ENCODE measurements around the gene SORCS2. TPM values are rescaled to one million over a fixed set of nuclear protein-coding genes. Genes with fewer than 3 reads are reported as not detected.

Gene SORCS2
- total and polyA plus RNA-seq, 2 of the 4 experiments (the other 2 are of a cell fraction), result 0.36 to 0.62 TPM

- Histone ChIP-seq H4K5ac (ENCODE audit: low read depth, low read length) (no peak overlapping the region), H3K36me3 (ENCODE audit: control insufficient read depth, insufficient read depth, low read length) (no peaks in the 10 kb centered on the region), H2BK5ac (ENCODE audit: low read depth, low read length, poor library complexity, severe bottlenecking) (no peak overlapping the region), H3K23ac (ENCODE audit: low read depth, low read length) (no peak overlapping the region), H4K8ac (ENCODE audit: low read depth in 2 of 2, low read length in 2 of 2) (no peak overlapping the region), H3K79me1 (ENCODE audit: low read depth in 1 of 2, low read length in 2 of 2) (no peaks in the 10 kb centered on the region), H4K91ac (ENCODE audit: insufficient read depth, low read depth, low read length) (no peak overlapping the region), H4K20me1 (ENCODE audit: insufficient read depth, low read length) (no peaks in the 10 kb centered on the region; the same call in 1 of the 2 replicates), H3K14ac (replicated peaks; ENCODE audit: low read depth, low read length) (no peak overlapping the region), H3K4me2 (ENCODE audit: low read depth, low read length) (no peak overlapping the region), H3K56ac (ENCODE audit: extremely low read depth, insufficient read depth, low read length) (no peak overlapping the region), H2BK15ac (ENCODE audit: low read depth, low read length) (no peak overlapping the region), H3K9me1 (ENCODE audit: insufficient read depth, low read length) (no peaks in the 10 kb centered on the region), H2BK120ac (ENCODE audit: low read depth, low read length) (no peak overlapping the region), H3K18ac (ENCODE audit: low read depth, low read length) (no peak overlapping the region), H3K9me3 (ENCODE audit: control insufficient read depth, insufficient read depth, low read length) (no peaks in the 10 kb centered on the region), H2AK9ac (replicated peaks; ENCODE audit: low read depth, low read length, poor library complexity) (no peak overlapping the region), H2AFZ (replicated peaks; ENCODE audit: low read length, poor library complexity) (no peak overlapping the region), H2AK5ac (ENCODE audit: low read depth, low read length) (no peak overlapping the region), H3K27me3 (ENCODE audit: control insufficient read depth, insufficient read depth, low read length) (peaks cover 19% of the 10 kb centered on the region), H3K4me1 (ENCODE audit: control insufficient read depth, insufficient read depth, low read length) (no peaks in the 10 kb centered on the region), H2BK20ac (ENCODE audit: low read depth, low read length) (no peak overlapping the region), H3K27ac (ENCODE audit: insufficient read depth, low read length) (no peak overlapping the region), H3K9ac (ENCODE audit: low read depth, low read length) (no peak overlapping the region), H3K4ac (ENCODE audit: low read depth, low read length) (no peak overlapping the region), H3K4me3 (ENCODE audit: insufficient read depth, low read depth, low read length) (no peak overlapping the region)
- 47% methylated on average over 3 of the region's 12 CpGs; no CpG with 5 or more reads in 1 of the 2 experiments for WGBS, 2 experiments (ENCODE audit: extremely low coverage in 2 of 2, insufficient read length in 1 of 2)
- DNase-seq (no peak), ATAC-seq (ENCODE audit: low read depth) (no peak)
- dilution Hi-C loops (cut with HindIII; ENCODE audit: low sequenced_read_pairs, unreplicated experiment), result no loop called here
- POLR2A ChIA-PET (ENCODE audit: unreplicated experiment), result no interaction called here
- in situ Hi-C loops (cut with MboI; ENCODE audit: low sequenced_read_pairs), result no loop called here
- no TSS peak for BruUV-seq (replicated peaks)
- no peak for TF ChIP-seq MAFK (IDR thresholded peaks at IDR 0.05; ENCODE audit: low read depth, low read length)
- TF ChIP-seq MAZ (IDR thresholded peaks at IDR 0.05; ENCODE audit: borderline replicate concordance, low read depth, low read length), result no peak
- TF ChIP-seq CHD1 (IDR thresholded peaks at IDR 0.05; ENCODE audit: low read depth, low read length), result no peak
- TF ChIP-seq SMC3 (IDR thresholded peaks at IDR 0.05; ENCODE audit: low read depth, low read length), result no peak
- TF ChIP-seq MXI1 (IDR thresholded peaks at IDR 0.05; ENCODE audit: borderline replicate concordance, low read depth, low read length), result no peak
- TF ChIP-seq CTCF (conservative IDR thresholded peaks at IDR 0.05; ENCODE audit: low read depth, low read length), result no peak
- TF ChIP-seq BHLHE40 (IDR thresholded peaks at IDR 0.05; ENCODE audit: low read depth, low read length), result no peak
- no peak for TF ChIP-seq ELK1 (IDR thresholded peaks at IDR 0.05; ENCODE audit: borderline replicate concordance, low read depth, low read length)
- no peak for TF ChIP-seq RFX5 (IDR thresholded peaks at IDR 0.05; ENCODE audit: low read depth, low read length)
- CTCF ChIA-PET, result no interaction called here
- intact Hi-C loops (cut with micrococcal nuclease), result no loop called here
These were observed 192.9 kb downstream of the SORCS2 start for GRCh38 chr4:7384929-7385890.
